Mesendoderm (in vitro differentiated cells): ENCODE data around the gene OSBPL8. TPM values are rescaled to one million over a fixed set of nuclear protein-coding genes. Genes with fewer than 3 reads are reported as not detected.

Experiments used
- DNase-seq: peaks from one replicate; pipeline ENCODE4 v3.0.0; 2013
- H2AK5ac ChIP-seq: 2 replicates; pipeline ENCODE4 v1.6.1; 2013; ENCODE audit warnings: low read length, inconsistent platforms
- H2BK120ac ChIP-seq: 2 replicates; pipeline ENCODE4 v1.6.1; 2013; ENCODE audit warnings: low read depth, mild to moderate bottlenecking, low read length, moderate library complexity, mixed read lengths
- H2BK15ac ChIP-seq: replicated peaks from 2 replicates; pipeline ENCODE4 v1.6.1; 2013; ENCODE audit warnings: low read depth, mild to moderate bottlenecking, moderate library complexity
- H2BK5ac ChIP-seq: 2 replicates; pipeline ENCODE4 v1.6.1; 2013; ENCODE audit warnings: low read length, inconsistent platforms
- H3K18ac ChIP-seq: 2 replicates; pipeline ENCODE4 v1.6.1; 2013; ENCODE audit warnings: mild to moderate bottlenecking, low read length, mixed read lengths
- H3K23ac ChIP-seq: one replicate; pipeline ENCODE4 v1.6.1; 2013; ENCODE audit warnings: low read length
- H3K27ac ChIP-seq: 2 replicates; pipeline ENCODE4 v1.5.1; 2013; ENCODE audit warnings: low read depth, mild to moderate bottlenecking, inconsistent platforms, low read length, moderate library complexity
- H3K27me3 ChIP-seq: 2 replicates; pipeline ENCODE4 v1.6.1; 2013; ENCODE audit warnings: low read length, control low read depth, mild to moderate bottlenecking, inconsistent platforms; ENCODE audit not compliant: insufficient read depth, poor library complexity
- H3K36me3 ChIP-seq: 2 replicates; pipeline ENCODE4 v1.6.1; 2013; ENCODE audit warnings: low read length, inconsistent platforms; ENCODE audit not compliant: control insufficient read depth, insufficient read depth
- H3K4ac ChIP-seq: one replicate; pipeline ENCODE4 v1.6.1; 2013; ENCODE audit warnings: low read depth, mild to moderate bottlenecking, low read length, moderate library complexity
- H3K4me1 ChIP-seq: 2 replicates; pipeline ENCODE4 v1.6.1; 2013; ENCODE audit warnings: low read depth, low read length, inconsistent platforms; ENCODE audit not compliant: control insufficient read depth
- H3K4me2 ChIP-seq: 2 replicates; pipeline ENCODE4 v1.6.1; 2013; ENCODE audit warnings: low read length
- H3K4me3 ChIP-seq: 2 replicates; pipeline ENCODE4 v1.5.1; 2013; ENCODE audit warnings: mild to moderate bottlenecking, low read length
- H3K56ac ChIP-seq: one replicate; pipeline ENCODE4 v1.6.1; 2013; ENCODE audit warnings: low read length
- H3K79me1 ChIP-seq: 2 replicates; pipeline ENCODE4 v1.6.1; 2013; ENCODE audit warnings: low read length, inconsistent platforms
- H3K79me2 ChIP-seq: 2 replicates; pipeline ENCODE4 v1.6.1; 2013; ENCODE audit warnings: mild to moderate bottlenecking, low read length; ENCODE audit not compliant: control insufficient read depth, insufficient read depth
- H3K9ac ChIP-seq: 2 replicates; pipeline ENCODE4 v1.6.1; 2013; ENCODE audit warnings: low read length, inconsistent platforms
- H4K5ac ChIP-seq: one replicate; pipeline ENCODE4 v1.6.1; 2013; ENCODE audit warnings: low read length
- H4K8ac ChIP-seq: one replicate; pipeline ENCODE4 v1.6.1; 2013; ENCODE audit warnings: low read depth, mild to moderate bottlenecking, control low read depth, low read length, moderate library complexity
- WGBS: extraction: QIAGEN DNeasy Blood & Tissue Kit; methylation state at CpG from one replicate; pipeline ENCODE4 v1.1.7; 2013; ENCODE audit warnings: low lambda C conversion rate, missing lambda C conversion rate; ENCODE audit not compliant: insufficient coverage; ENCODE audit errors: extremely low coverage; 5-methylcytosine and 5-hydroxymethylcytosine counted together
- small RNA-seq: library from polyadenylated mRNA; stranded (forward); fragments of <200 nt; extraction: miRNeasy Mini kit (QIAGEN cat#:217004); gene quantifications from one replicate; pipeline ENCODE3, GENCODE V24; 2013; ENCODE audit not compliant: insufficient read depth

Gene OSBPL8

GRCh38 chr12:76303365-76303764 is 256.2 kb downstream of the OSBPL8 start:
- no peak overlapping the region for H4K5ac ChIP-seq
- H4K8ac ChIP-seq, result no peak overlapping the region
- no peak overlapping the region for H3K4me3 ChIP-seq
- H3K79me1 ChIP-seq, result no peaks in the 10 kb centered on the region
- no peaks in the 10 kb centered on the region for H3K36me3 ChIP-seq
- H2BK15ac ChIP-seq, result no peak overlapping the region
- DNase-seq, result no peak
- no peak overlapping the region for H3K27ac ChIP-seq
- H3K23ac ChIP-seq, result no peak overlapping the region
- H3K27me3 ChIP-seq, result no peaks in the 10 kb centered on the region
- no peak overlapping the region for H2BK120ac ChIP-seq
- H3K18ac ChIP-seq, result no peak overlapping the region
- H3K4me2 ChIP-seq, result no peak overlapping the region
- no peak overlapping the region for H3K9ac ChIP-seq
- no peak overlapping the region for H3K56ac ChIP-seq
- WGBS, result no CpG with 5 or more reads among the region's 2 CpGs
- no peak overlapping the region for H3K4ac ChIP-seq
- H3K79me2 ChIP-seq, result no peaks in the 10 kb centered on the region
- H2AK5ac ChIP-seq, result no peak overlapping the region
- H2BK5ac ChIP-seq, result no peak overlapping the region
- H3K4me1 ChIP-seq, result peaks cover 6% of the 10 kb centered on the region

Small RNA genes lying within 50 kb of the gene (small RNA-seq; reads per million reads assigned to genes)
- not detected for gene RN7SKP172
